Loucy (cell line): ENCODE data around the gene POFUT2.

ENCODE experiments used
- EZH2phosphoT487 ChIP-seq: fragments of 200-600 bp; IDR thresholded peaks from 2 replicates; pipeline ENCODE4 v1.6.1; 2018; ENCODE audit warnings: antibody characterized with exemption, mild to moderate bottlenecking, moderate library complexity, borderline replicate concordance
- TF ChIP-seq, protein P1 (sequence below): fragments of 200-600 bp; sonication (generic); conservative IDR thresholded peaks from 2 replicates; pipeline ENCODE4 v1.5.1; 2014; ENCODE audit warnings: mild to moderate bottlenecking, antibody characterized with exemption, low read length

DNA sequence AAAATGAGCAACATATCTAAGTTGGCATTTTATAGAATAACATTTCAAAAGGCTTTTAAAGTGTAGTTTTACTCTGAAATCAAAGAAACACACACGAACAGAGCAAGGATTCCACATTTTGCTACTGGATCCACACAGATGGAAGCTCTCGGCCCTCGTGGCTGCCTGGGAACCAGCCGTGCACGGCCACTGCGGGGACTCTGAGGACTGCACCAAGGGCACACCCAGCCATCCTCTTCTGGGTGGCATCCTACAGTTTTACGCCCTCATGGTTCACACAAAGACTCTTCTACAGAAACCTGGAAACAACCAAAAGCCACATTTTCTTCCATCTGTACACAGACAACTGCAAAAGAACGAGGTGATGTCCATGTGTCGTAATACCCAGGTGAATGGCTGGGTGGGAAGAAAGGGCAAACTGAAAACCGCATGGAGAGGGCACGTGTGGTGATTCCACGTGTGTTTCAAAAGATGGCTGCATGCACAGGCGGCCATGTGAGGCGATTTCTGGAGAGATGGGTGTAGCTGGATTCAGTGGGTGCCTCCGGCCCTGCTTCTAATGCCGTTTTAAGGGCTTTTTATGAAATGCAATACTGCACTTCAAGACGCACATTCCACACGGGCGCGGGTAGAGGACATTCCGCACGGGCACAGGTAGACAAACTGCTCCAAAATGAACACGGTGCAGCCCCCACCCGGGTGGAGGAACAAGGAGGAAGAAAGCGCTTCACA, 8.1 kb downstream of the POFUT2 start:
- TF ChIP-seq, protein P1, sequence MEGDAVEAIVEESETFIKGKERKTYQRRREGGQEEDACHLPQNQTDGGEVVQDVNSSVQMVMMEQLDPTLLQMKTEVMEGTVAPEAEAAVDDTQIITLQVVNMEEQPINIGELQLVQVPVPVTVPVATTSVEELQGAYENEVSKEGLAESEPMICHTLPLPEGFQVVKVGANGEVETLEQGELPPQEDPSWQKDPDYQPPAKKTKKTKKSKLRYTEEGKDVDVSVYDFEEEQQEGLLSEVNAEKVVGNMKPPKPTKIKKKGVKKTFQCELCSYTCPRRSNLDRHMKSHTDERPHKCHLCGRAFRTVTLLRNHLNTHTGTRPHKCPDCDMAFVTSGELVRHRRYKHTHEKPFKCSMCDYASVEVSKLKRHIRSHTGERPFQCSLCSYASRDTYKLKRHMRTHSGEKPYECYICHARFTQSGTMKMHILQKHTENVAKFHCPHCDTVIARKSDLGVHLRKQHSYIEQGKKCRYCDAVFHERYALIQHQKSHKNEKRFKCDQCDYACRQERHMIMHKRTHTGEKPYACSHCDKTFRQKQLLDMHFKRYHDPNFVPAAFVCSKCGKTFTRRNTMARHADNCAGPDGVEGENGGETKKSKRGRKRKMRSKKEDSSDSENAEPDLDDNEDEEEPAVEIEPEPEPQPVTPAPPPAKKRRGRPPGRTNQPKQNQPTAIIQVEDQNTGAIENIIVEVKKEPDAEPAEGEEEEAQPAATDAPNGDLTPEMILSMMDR = no peak
- TF ChIP-seq EZH2phosphoT487 = no peak
